ENCODE results near the gene PPP6R2.

GRCh38 chr22:50310949-50311444 is 32.1 kb upstream of the PPP6R2 start:
- TF ChIP-seq CTCF (IDR thresholded peaks at IDR 0.05; ENCODE audit: poor library complexity, severe bottlenecking) (no peak), EP300 (conservative IDR thresholded peaks at IDR 0.05; ENCODE audit: poor library complexity, severe bottlenecking) (no peak), REST (IDR thresholded peaks at IDR 0.05; ENCODE audit: borderline replicate concordance) (no peak), EZH2 (IDR thresholded peaks at IDR 0.05; ENCODE audit: borderline replicate concordance, insufficient read depth, low read length, poor library complexity, severe bottlenecking) (no peak), POLR2AphosphoS5 (IDR thresholded peaks at IDR 0.05) (no peak), RAD21 (conservative IDR thresholded peaks at IDR 0.05) (no peak)

Data from neural cell (in vitro differentiated cells).